H9 (cell line): ENCODE data around the gene CWH43. TPM values are rescaled to one million over a fixed set of nuclear protein-coding genes. Genes with fewer than 3 reads are reported as not detected.

Source experiments
- DNase-seq: peaks from one replicate; pipeline ENCODE4 v3.0.0-alpha.2; 2017
- H2AFZ ChIP-seq: one replicate; pipeline ENCODE4 v1.6.1; 2013; ENCODE audit warnings: mild to moderate bottlenecking, low read length, control low read depth, moderate library complexity
- H2AK5ac ChIP-seq: 2 replicates; pipeline ENCODE4 v1.6.1; 2013; ENCODE audit warnings: low read length, control low read depth, mixed read lengths; ENCODE audit not compliant: insufficient read length
- H2BK120ac ChIP-seq: one replicate; pipeline ENCODE4 v1.6.1; 2013; ENCODE audit warnings: low read depth, mild to moderate bottlenecking, low read length, control low read depth, inconsistent platforms; ENCODE audit not compliant: poor library complexity, severe bottlenecking
- H2BK12ac ChIP-seq: 2 replicates; pipeline ENCODE4 v1.6.1; 2013; ENCODE audit warnings: low read length, control low read depth, mixed read lengths, low read depth; ENCODE audit not compliant: insufficient read length
- H2BK15ac ChIP-seq: 2 replicates; pipeline ENCODE4 v1.6.1; 2013; ENCODE audit warnings: low read depth, low read length, control low read depth
- H2BK20ac ChIP-seq: one replicate; pipeline ENCODE4 v1.6.1; 2013; ENCODE audit warnings: low read depth, mild to moderate bottlenecking, low read length, control low read depth, inconsistent platforms; ENCODE audit not compliant: poor library complexity, severe bottlenecking
- H2BK5ac ChIP-seq: 2 replicates; pipeline ENCODE4 v1.6.1; 2013; ENCODE audit warnings: low read length, control low read depth, mixed read lengths; ENCODE audit not compliant: insufficient read length
- H3K14ac ChIP-seq: 2 replicates; pipeline ENCODE4 v1.6.1; 2013; ENCODE audit warnings: low read length, control low read depth; ENCODE audit not compliant: insufficient read depth
- H3K18ac ChIP-seq: 2 replicates; pipeline ENCODE4 v1.6.1; 2013; ENCODE audit warnings: low read depth, mild to moderate bottlenecking, mixed read lengths, low read length, control low read depth; ENCODE audit not compliant: insufficient read length
- H3K23ac ChIP-seq: 2 replicates; pipeline ENCODE4 v1.6.1; 2013; ENCODE audit warnings: low read length, control low read depth, mixed read lengths, low read depth; ENCODE audit not compliant: insufficient read length
- H3K23me2 ChIP-seq: 2 replicates; pipeline ENCODE4 v1.6.1; 2013; ENCODE audit warnings: low read depth, mild to moderate bottlenecking, mixed read lengths, low read length, control low read depth; ENCODE audit not compliant: insufficient read length, poor library complexity, severe bottlenecking
- H3K27ac ChIP-seq: 2 replicates; pipeline ENCODE4 v1.5.1; 2013; ENCODE audit warnings: low read length, control low read depth, mixed read lengths, low read depth; ENCODE audit not compliant: insufficient read length
- H3K27me3 ChIP-seq: 2 replicates; pipeline ENCODE4 v1.6.1; 2013; ENCODE audit warnings: low read length, control low read depth, inconsistent platforms; ENCODE audit not compliant: insufficient read depth
- H3K4ac ChIP-seq: 2 replicates; pipeline ENCODE4 v1.6.1; 2013; ENCODE audit warnings: low read depth, mild to moderate bottlenecking, control low read depth, inconsistent platforms, low read length, moderate library complexity
- H3K4me1 ChIP-seq: 2 replicates; pipeline ENCODE4 v1.6.1; 2013; ENCODE audit warnings: low read length, control low read depth, inconsistent platforms; ENCODE audit not compliant: insufficient read depth
- H3K4me2 ChIP-seq: 2 replicates; pipeline ENCODE4 v1.6.1; 2013; ENCODE audit warnings: low read length, control low read depth, mixed read lengths; ENCODE audit not compliant: insufficient read length, insufficient read depth
- H3K56ac ChIP-seq: 2 replicates; pipeline ENCODE4 v1.6.1; 2013; ENCODE audit warnings: low read depth, mild to moderate bottlenecking, mixed read lengths, low read length, control low read depth; ENCODE audit not compliant: insufficient read length
- H3K79me1 ChIP-seq: 2 replicates; pipeline ENCODE4 v1.6.1; 2013; ENCODE audit warnings: low read depth, mild to moderate bottlenecking, moderate library complexity, low read length, control low read depth, inconsistent platforms; ENCODE audit not compliant: insufficient read depth, poor library complexity, severe bottlenecking
- H3K79me2 ChIP-seq: 2 replicates; pipeline ENCODE4 v1.6.1; 2013; ENCODE audit warnings: low read length, control low read depth, inconsistent platforms; ENCODE audit not compliant: insufficient read depth
- H3K9ac ChIP-seq: 2 replicates; pipeline ENCODE4 v1.6.1; 2013; ENCODE audit warnings: low read length, control low read depth, mixed read lengths; ENCODE audit not compliant: insufficient read length; ENCODE audit errors: extremely low read depth
- H3K9me3 ChIP-seq: one replicate; pipeline ENCODE4 v1.6.1; 2013; ENCODE audit warnings: low read depth, low read length, inconsistent platforms; ENCODE audit not compliant: control insufficient read depth
- H3T11ph ChIP-seq: one replicate; pipeline ENCODE4 v1.6.1; 2013; ENCODE audit warnings: mild to moderate bottlenecking, low read length, control low read depth, inconsistent platforms
- H4K20me1 ChIP-seq: one replicate; pipeline ENCODE4 v1.6.1; 2013; ENCODE audit not compliant: control insufficient read depth, insufficient read length, insufficient read depth
- H4K5ac ChIP-seq: 2 replicates; pipeline ENCODE4 v1.6.1; 2013; ENCODE audit warnings: low read depth, mild to moderate bottlenecking, mixed read lengths, low read length, control low read depth; ENCODE audit not compliant: insufficient read length
- H4K8ac ChIP-seq: replicated peaks from 2 replicates; pipeline ENCODE4 v1.6.1; 2013; ENCODE audit warnings: low read length, control low read depth, mixed read lengths, low read depth; ENCODE audit not compliant: insufficient read length
- H4K91ac ChIP-seq: 2 replicates; pipeline ENCODE4 v1.6.1; 2013; ENCODE audit warnings: low read depth, mild to moderate bottlenecking, moderate library complexity, mixed read lengths, low read length, control low read depth; ENCODE audit not compliant: insufficient read length
- H3K27ac Mint-ChIP-seq, 3 experiments: 2 replicates in 2 of 3; 3 replicates in 1 of 3; pipeline ENCODE4 v1.8.0; 2020 to 2021; ENCODE audit warnings: mixed read lengths in 3 of 3, mild to moderate bottlenecking in 1 of 3, moderate library complexity in 1 of 3
- H3K27me3 Mint-ChIP-seq: 2 replicates; pipeline ENCODE4 v1.8.0; 2021; ENCODE audit warnings: low read depth, mild to moderate bottlenecking, moderate library complexity, mixed read lengths
- H3K36me3 Mint-ChIP-seq, 3 experiments: 2 replicates in 2 of 3; 3 replicates in 1 of 3; pipeline ENCODE4 v1.8.0; 2020 to 2021; ENCODE audit warnings: low read depth in 3 of 3, mixed read lengths in 3 of 3; ENCODE audit not compliant: insufficient read depth in 1 of 3
- H3K4me1 Mint-ChIP-seq, 2 experiments: 2 replicates each; pipeline ENCODE4 v1.8.0; 2020; ENCODE audit warnings: mixed read lengths in 2 of 2
- H3K4me3 Mint-ChIP-seq, 2 experiments: 2 replicates in 1 of 2; 3 replicates in 1 of 2; pipeline ENCODE4 v1.8.0; 2020 to 2021; ENCODE audit warnings: mild to moderate bottlenecking in 2 of 2, mixed read lengths in 2 of 2, moderate library complexity in 1 of 2
- H3K9me3 Mint-ChIP-seq, 2 experiments: 2 replicates in 1 of 2; 3 replicates in 1 of 2; pipeline ENCODE4 v1.8.0; 2020; ENCODE audit warnings: mild to moderate bottlenecking in 2 of 2, mixed read lengths in 2 of 2, moderate library complexity in 1 of 2
- WGBS: extraction: QIAGEN DNeasy Blood & Tissue Kit; methylation state at CpG from one replicate; pipeline ENCODE4 v1.1.7; 2013; ENCODE audit warnings: missing lambda C conversion rate, low lambda C conversion rate, mixed read lengths; ENCODE audit not compliant: insufficient read length; ENCODE audit errors: extremely low coverage; 5-methylcytosine and 5-hydroxymethylcytosine counted together
- total RNA-seq: library from RNA; stranded (reverse); gene quantifications from 2 replicates; pipeline ENCODE4 v1.2.1, GENCODE V29; 2021
- TF ChIP-seq, protein P1 (sequence below): fragments of 200-600 bp; sonication (generic); conservative IDR thresholded peaks from 3 replicates; pipeline ENCODE4 v1.8.0; 2021; ENCODE audit warnings: antibody characterized with exemption, mild to moderate bottlenecking

Gene CWH43
- total RNA-seq, 1 experiment from 2014 or later = not detected

DNA sequence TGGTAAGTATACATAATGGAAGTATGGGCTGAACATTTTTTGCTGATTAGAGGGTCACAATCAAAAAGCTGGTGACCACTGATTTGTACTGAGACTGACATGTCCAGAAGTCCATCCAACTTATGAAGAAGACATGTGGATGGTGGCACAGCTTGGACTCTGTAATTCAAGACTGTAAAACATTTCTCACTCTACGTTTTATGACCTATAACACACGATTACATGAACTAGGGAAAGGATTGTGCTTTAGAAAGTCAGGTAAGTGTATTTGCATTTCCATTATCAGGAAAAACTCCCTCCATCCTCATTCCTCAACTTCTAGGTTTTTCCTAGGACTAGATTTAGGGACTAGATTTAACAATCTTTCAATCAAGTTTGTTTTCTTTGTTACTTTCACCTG is 49.0 kb upstream of the CWH43 start:
- H3K4me1 ChIP-seq = no peaks in the 10 kb centered on the region
- no peak overlapping the region for H2BK12ac ChIP-seq
- no peak overlapping the region for H2BK20ac ChIP-seq
- no peaks in the 10 kb centered on the region for H3K79me1 ChIP-seq
- Mint-ChIP-seq H3K4me1 (peaks cover 0 to 3% of the 10 kb centered on the region in 2 experiments; a peak in 1 of 4 replicates), H3K9me3 (peaks cover 4 to 5% of the 10 kb centered on the region in 2 experiments; a peak in 4 of 5 replicates), H3K36me3 (peaks cover 0 to 4% (median 2%) of the 10 kb centered on the region in 3 experiments; a peak in 2 of 7 replicates), H3K27me3 (peaks cover 5% of the 10 kb centered on the region), H3K4me3 (no peak overlapping the region), H3K27ac (no peak overlapping the region)
- H4K8ac ChIP-seq = no peak overlapping the region
- H3K23ac ChIP-seq = no peak overlapping the region
- TF ChIP-seq, protein P1, sequence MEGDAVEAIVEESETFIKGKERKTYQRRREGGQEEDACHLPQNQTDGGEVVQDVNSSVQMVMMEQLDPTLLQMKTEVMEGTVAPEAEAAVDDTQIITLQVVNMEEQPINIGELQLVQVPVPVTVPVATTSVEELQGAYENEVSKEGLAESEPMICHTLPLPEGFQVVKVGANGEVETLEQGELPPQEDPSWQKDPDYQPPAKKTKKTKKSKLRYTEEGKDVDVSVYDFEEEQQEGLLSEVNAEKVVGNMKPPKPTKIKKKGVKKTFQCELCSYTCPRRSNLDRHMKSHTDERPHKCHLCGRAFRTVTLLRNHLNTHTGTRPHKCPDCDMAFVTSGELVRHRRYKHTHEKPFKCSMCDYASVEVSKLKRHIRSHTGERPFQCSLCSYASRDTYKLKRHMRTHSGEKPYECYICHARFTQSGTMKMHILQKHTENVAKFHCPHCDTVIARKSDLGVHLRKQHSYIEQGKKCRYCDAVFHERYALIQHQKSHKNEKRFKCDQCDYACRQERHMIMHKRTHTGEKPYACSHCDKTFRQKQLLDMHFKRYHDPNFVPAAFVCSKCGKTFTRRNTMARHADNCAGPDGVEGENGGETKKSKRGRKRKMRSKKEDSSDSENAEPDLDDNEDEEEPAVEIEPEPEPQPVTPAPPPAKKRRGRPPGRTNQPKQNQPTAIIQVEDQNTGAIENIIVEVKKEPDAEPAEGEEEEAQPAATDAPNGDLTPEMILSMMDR = no peak
- no peak overlapping the region for H2AK5ac ChIP-seq
- no peak overlapping the region for H2BK5ac ChIP-seq
- H2BK120ac ChIP-seq = no peak overlapping the region
- H3K18ac ChIP-seq = no peak overlapping the region
- H3K14ac ChIP-seq = no peak overlapping the region
- no peaks in the 10 kb centered on the region for H3K27me3 ChIP-seq
- no peak overlapping the region for H4K5ac ChIP-seq
- H3K4me2 ChIP-seq = no peak overlapping the region
- DNase-seq = no peak
- no peak overlapping the region for H3K27ac ChIP-seq
- no peak overlapping the region for H3T11ph ChIP-seq
- no peak overlapping the region for H2BK15ac ChIP-seq
- no peak overlapping the region for H2AFZ ChIP-seq
- no CpG with 5 or more reads among the region's 2 CpGs for WGBS
- H3K23me2 ChIP-seq = no peaks in the 10 kb centered on the region
- H4K20me1 ChIP-seq = no peaks in the 10 kb centered on the region
- no peak overlapping the region for H3K4ac ChIP-seq
- H4K91ac ChIP-seq = no peak overlapping the region
- H3K79me2 ChIP-seq = no peaks in the 10 kb centered on the region
- H3K56ac ChIP-seq = no peak overlapping the region
- no peak overlapping the region for H3K9ac ChIP-seq
- H3K9me3 ChIP-seq = no peaks in the 10 kb centered on the region
